ENCODE measurements around the gene NOC4L. TPM values are rescaled to one million over a fixed set of nuclear protein-coding genes. Genes with fewer than 3 reads are reported as not detected.

Gene NOC4L
- polyA plus RNA-seq, 1 of the 3 experiments (the other 2 are of a cell fraction) = 12.9 TPM

DNA sequence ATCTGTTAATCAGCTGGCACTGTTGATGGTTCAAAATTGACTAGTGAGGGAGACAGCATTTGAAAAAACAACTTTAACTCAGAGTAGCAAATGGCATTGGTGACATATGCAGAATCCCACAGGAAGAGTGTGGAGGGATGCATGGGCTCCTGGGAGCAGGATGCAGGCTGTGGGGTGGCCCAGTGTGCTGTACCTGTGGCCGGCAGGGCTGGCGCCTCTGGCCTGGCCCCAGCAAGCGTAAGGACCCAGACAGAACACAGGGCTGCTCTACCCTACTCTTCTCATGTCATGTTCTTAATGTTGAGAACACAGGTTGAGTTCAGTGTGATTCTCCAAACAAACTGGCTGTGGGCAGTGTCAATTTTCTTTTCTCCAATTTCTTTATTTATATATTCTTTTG is 33.6 kb upstream of the NOC4L start:
- Histone ChIP-seq H3K9ac (no peak overlapping the region), H3K79me2 (ENCODE audit: insufficient read depth) (peaks cover 5% of the 10 kb centered on the region; the same call in 1 of the 2 replicates), H2AFZ (ENCODE audit: low read depth) (no peak overlapping the region), H3K36me3 (replicated peaks in 1 of 2; ENCODE audit: control insufficient read depth in 1 of 2, insufficient read depth in 2 of 2, low read length in 1 of 2) (peaks cover 39 to 53% of the 10 kb centered on the region in 2 experiments), H3F3A (replicated peaks; ENCODE audit: insufficient read depth) (no peaks in the 10 kb centered on the region), H3K27ac (ENCODE audit: low read depth in 2 of 2, low read length in 1 of 2) (no peak overlapping the region), H3K27me3 (ENCODE audit: insufficient read depth) (no peaks in the 10 kb centered on the region), H4K20me1 (ENCODE audit: insufficient read depth) (no peaks in the 10 kb centered on the region), H3K9me3 (no peaks in the 10 kb centered on the region), H3K4me1 (ENCODE audit: control insufficient read depth in 1 of 2, insufficient read depth in 2 of 2, low read depth in 1 of 2, low read length in 1 of 2) (no peaks in the 10 kb centered on the region; a peak in 1 of 4 replicates), H3K4me3 (ENCODE audit: low read depth in 2 of 2, low read length in 1 of 2) (no peak overlapping the region), H3K4me2 (no peak overlapping the region), H3K9me2 (no peaks in the 10 kb centered on the region)
- DNase-seq = no peak
- TF ChIP-seq RFX5 (IDR thresholded peaks at IDR 0.05; ENCODE audit: low read length) = no peak
- no peak for TF ChIP-seq REST (IDR thresholded peaks at IDR 0.05; ENCODE audit: low read depth, low read length)
- ChIA-PET CTCF (interaction anchor here (1.2 kb wide), 1 partner anchor 303 kb away, joined by 5 read pairs; no protein-coding TSS in a partner anchor), POLR2A (no interaction called here)
- 89% methylated on average over 3 of the region's 3 CpGs for WGBS (ENCODE audit: low lambda C conversion rate)

GRCh38 chr12:132111654-132112304 is 32.5 kb upstream of the NOC4L start:
- ChIA-PET POLR2A (no interaction called here), CTCF (no interaction called here)
- no peaks in the 10 kb centered on the region; a peak in 1 of 4 replicates for H3K4me1 ChIP-seq (ENCODE audit: control insufficient read depth in 1 of 2, insufficient read depth in 2 of 2, low read depth in 1 of 2, low read length in 1 of 2)
- H3K4me3 ChIP-seq (ENCODE audit: low read depth in 2 of 2, low read length in 1 of 2) = no peak overlapping the region
- H3K4me2 ChIP-seq = no peak overlapping the region
- no peak overlapping the region for H2AFZ ChIP-seq (ENCODE audit: low read depth)
- H4K20me1 ChIP-seq (ENCODE audit: insufficient read depth) = no peaks in the 10 kb centered on the region
- H3F3A ChIP-seq (replicated peaks; ENCODE audit: insufficient read depth) = no peaks in the 10 kb centered on the region
- peaks cover 28 to 52% of the 10 kb centered on the region in 2 experiments for H3K36me3 ChIP-seq (replicated peaks in 1 of 2; ENCODE audit: control insufficient read depth in 1 of 2, insufficient read depth in 2 of 2, low read length in 1 of 2)
- H3K9me2 ChIP-seq = no peaks in the 10 kb centered on the region
- H3K9ac ChIP-seq = no peak overlapping the region
- DNase-seq = no peak
- H3K27me3 ChIP-seq (ENCODE audit: insufficient read depth) = no peaks in the 10 kb centered on the region
- H3K79me2 ChIP-seq (ENCODE audit: insufficient read depth) = no peaks in the 10 kb centered on the region; the same call in 1 of the 2 replicates
- TF ChIP-seq, protein P1, sequence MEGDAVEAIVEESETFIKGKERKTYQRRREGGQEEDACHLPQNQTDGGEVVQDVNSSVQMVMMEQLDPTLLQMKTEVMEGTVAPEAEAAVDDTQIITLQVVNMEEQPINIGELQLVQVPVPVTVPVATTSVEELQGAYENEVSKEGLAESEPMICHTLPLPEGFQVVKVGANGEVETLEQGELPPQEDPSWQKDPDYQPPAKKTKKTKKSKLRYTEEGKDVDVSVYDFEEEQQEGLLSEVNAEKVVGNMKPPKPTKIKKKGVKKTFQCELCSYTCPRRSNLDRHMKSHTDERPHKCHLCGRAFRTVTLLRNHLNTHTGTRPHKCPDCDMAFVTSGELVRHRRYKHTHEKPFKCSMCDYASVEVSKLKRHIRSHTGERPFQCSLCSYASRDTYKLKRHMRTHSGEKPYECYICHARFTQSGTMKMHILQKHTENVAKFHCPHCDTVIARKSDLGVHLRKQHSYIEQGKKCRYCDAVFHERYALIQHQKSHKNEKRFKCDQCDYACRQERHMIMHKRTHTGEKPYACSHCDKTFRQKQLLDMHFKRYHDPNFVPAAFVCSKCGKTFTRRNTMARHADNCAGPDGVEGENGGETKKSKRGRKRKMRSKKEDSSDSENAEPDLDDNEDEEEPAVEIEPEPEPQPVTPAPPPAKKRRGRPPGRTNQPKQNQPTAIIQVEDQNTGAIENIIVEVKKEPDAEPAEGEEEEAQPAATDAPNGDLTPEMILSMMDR (IDR thresholded peaks at IDR 0.05) = no peak
- TF ChIP-seq POLR2AphosphoS5 (IDR thresholded peaks at IDR 0.05; ENCODE audit: low read depth, low read length) (no peak), EZH2phosphoT487 (IDR thresholded peaks at IDR 0.05; ENCODE audit: borderline replicate concordance, low read depth) (no peak), SMC3 (IDR thresholded peaks at IDR 0.05; ENCODE audit: low read depth, low read length) (no peak), MEF2A (IDR thresholded peaks at IDR 0.05; ENCODE audit: borderline replicate concordance, low read depth) (no peak)
- no peak overlapping the region for H3K27ac ChIP-seq (ENCODE audit: low read depth in 2 of 2, low read length in 1 of 2)
- 92% methylated on average over 15 of the region's 19 CpGs for WGBS (ENCODE audit: low lambda C conversion rate)
- H3K9me3 ChIP-seq = no peaks in the 10 kb centered on the region

Measured in SK-N-SH (cell line).